PC-3 (cell line): Measurements from ENCODE around the gene SPTAN1.

Experiments used
- EZH2 ChIP-seq: fragments of 300-600 bp; sonication (generic); IDR thresholded peaks from one replicate; pipeline ENCODE4 v1.6.1; 2017; ENCODE audit warnings: antibody characterized with exemption, mild to moderate bottlenecking, low read length; ENCODE audit not compliant: unreplicated experiment
- EZH2phosphoT487 ChIP-seq: fragments of 300-600 bp; sonication (generic); IDR thresholded peaks from 2 replicates; pipeline ENCODE4 v1.6.1; 2018; ENCODE audit warnings: mild to moderate bottlenecking, antibody characterized with exemption, low read length, borderline replicate concordance
- TF ChIP-seq, protein P1 (sequence below): fragments of 300-600 bp; sonication (generic); conservative IDR thresholded peaks from 2 replicates; pipeline ENCODE4 v1.5.1; 2017; ENCODE audit warnings: antibody characterized with exemption, low read depth, mild to moderate bottlenecking, low read length

DNA sequence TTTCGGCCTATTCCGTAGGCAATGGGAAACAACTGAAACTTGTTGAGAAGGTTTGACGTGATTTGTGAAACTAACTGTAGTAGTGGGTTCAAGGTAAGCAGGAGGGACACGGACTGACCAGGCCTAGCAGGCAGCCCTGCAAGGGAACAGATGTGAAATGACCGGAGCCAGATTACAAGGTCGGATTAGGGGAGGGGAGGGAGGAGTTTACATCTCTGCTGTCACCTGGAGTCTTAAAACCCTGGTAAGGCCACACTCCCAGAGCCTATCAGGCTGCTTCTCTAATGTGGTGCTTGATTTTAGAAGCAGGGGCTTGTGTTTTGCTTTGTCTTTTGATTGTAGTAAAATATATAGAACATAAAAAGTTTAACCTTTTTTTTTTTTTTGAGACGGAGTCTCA, 3.5 kb upstream of the SPTAN1 start:
- TF ChIP-seq, protein P1, sequence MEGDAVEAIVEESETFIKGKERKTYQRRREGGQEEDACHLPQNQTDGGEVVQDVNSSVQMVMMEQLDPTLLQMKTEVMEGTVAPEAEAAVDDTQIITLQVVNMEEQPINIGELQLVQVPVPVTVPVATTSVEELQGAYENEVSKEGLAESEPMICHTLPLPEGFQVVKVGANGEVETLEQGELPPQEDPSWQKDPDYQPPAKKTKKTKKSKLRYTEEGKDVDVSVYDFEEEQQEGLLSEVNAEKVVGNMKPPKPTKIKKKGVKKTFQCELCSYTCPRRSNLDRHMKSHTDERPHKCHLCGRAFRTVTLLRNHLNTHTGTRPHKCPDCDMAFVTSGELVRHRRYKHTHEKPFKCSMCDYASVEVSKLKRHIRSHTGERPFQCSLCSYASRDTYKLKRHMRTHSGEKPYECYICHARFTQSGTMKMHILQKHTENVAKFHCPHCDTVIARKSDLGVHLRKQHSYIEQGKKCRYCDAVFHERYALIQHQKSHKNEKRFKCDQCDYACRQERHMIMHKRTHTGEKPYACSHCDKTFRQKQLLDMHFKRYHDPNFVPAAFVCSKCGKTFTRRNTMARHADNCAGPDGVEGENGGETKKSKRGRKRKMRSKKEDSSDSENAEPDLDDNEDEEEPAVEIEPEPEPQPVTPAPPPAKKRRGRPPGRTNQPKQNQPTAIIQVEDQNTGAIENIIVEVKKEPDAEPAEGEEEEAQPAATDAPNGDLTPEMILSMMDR, result no peak
- no peak for TF ChIP-seq EZH2
- no peak for TF ChIP-seq EZH2phosphoT487
